Adrenal gland (tissue), 12 donors: ENCODE measurements around the gene ABHD14A. TPM values are rescaled to one million over a fixed set of nuclear protein-coding genes. Genes with fewer than 3 reads are reported as not detected.

Source experiments
- DNase-seq, 7 donors: peaks; one replicate each; pipeline ENCODE4 v3.0.0-alpha.2; 2019 to 2020
- H3K27ac ChIP-seq, 5 donors: fragments of 200-600 bp; sonication (generic) in 4 of 5; 1 replicate in 3 of 5; 2 replicates in 2 of 5; pipeline versions ENCODE4 v1.5.1 to v1.8.0; 2016 to 2020; ENCODE audit warnings: mild to moderate bottlenecking in 1 of 5
- H3K27me3 ChIP-seq: fragments of 200-600 bp; 2 replicates; pipeline ENCODE4 v1.8.0; 2021
- H3K36me3 ChIP-seq, 2 donors: fragments of 200-600 bp; replicated peaks in 1 of 2; 1 replicate in 1 of 2; 2 replicates in 1 of 2; pipeline versions ENCODE4 v1.5.1 to v1.8.0; 2018 to 2022
- H3K4me1 ChIP-seq, 2 donors: fragments of 200-600 bp; replicated peaks in 1 of 2; 1 replicate in 1 of 2; 2 replicates in 1 of 2; pipeline versions ENCODE4 v1.5.1 to v1.8.0; 2018 to 2021
- H3K4me3 ChIP-seq, 4 donors: fragments of 200-600 bp; sonication (generic) in 3 of 4; one replicate each; pipeline ENCODE4 v1.5.1; 2016 to 2018
- H3K9me3 ChIP-seq, 3 donors: fragments of 200-600 bp; sonication (generic) in 1 of 3; replicated peaks in 1 of 3; 1 replicate in 2 of 3; 2 replicates in 1 of 3; pipeline versions ENCODE4 v1.5.1 to v1.8.0; 2016 to 2021
- POLR2A ChIP-seq, 2 donors: fragments of 450-650 bp; IDR thresholded peaks; one replicate each; pipeline ENCODE4 v1.6.1; 2017; ENCODE audit warnings: antibody characterized with exemption in 2 of 2, mild to moderate bottlenecking in 2 of 2, moderate library complexity in 1 of 2
- WGBS, 4 donors: extraction: QIAGEN DNeasy Blood & Tissue Kit in 2 of 4; methylation state at CpG; one replicate each; pipeline versions ENCODE4 v1.1.5 to v1.1.7; 2013 to 2017; 5-methylcytosine and 5-hydroxymethylcytosine counted together
- intact Hi-C, 2 donors: fragments of 100-400 bp; cut with DNase I; formaldehyde crosslinking; loops; one replicate each; pipeline versions ENCODE4 v1.14.1 to v1.15.0; 2022 to 2023
- polyA plus RNA-seq, 3 donors: library from polyadenylated mRNA; stranded (reverse); fragments of 200-250 nt in 2 of 3; fragments of 350-450 nt in 1 of 3; fragmentation: Illumina TruSeq in 1 of 3; extraction: RNeasy Lipid Tissue Mini Kit (QIAGEN cat#74804) in 1 of 3; gene quantifications; one replicate each; pipeline ENCODE4 v1.2.3, GENCODE V29; 2013 to 2014
- total RNA-seq, 9 donors: library from RNA; depleted of rRNA in 4 of 9; stranded (reverse); fragments of >200 nt in 4 of 9; fragments of 120-200 nt in 1 of 9; fragmentation: NEBNext Ultra II Directional in 1 of 9; extraction: Animal tissue kit (Norgen Biotek cat#: 25700) in 1 of 9; gene quantifications; one replicate each; pipeline versions ENCODE4 v1.1.0 to v1.2.4, GENCODE V29; 2013 to 2023
- TF ChIP-seq, protein P1 (sequence below), 6 experiments: fragments of 450-650 bp in 4 of 6; fragments of 200-600 bp in 2 of 6; sonication (generic) in 1 of 6; IDR thresholded peaks; 1 replicate in 5 of 6; 2 replicates in 1 of 6; pipeline versions ENCODE4 v1.5.1 to v1.8.0; 2016 to 2021; ENCODE audit warnings: antibody characterized with exemption in 6 of 6, mild to moderate bottlenecking in 2 of 6, moderate library complexity in 1 of 6
- donor health status: healthy with polysubstance abuse.
- donor health status: Bipolar disorder and iron deficiency.
- donor health status: DM: yes; HTN: yes; CAD: no.
- donor health status: DM: no; HTN: no; CAD: no.
- donor health status: DM: no; HTN: no; CAD: no.
- donor health status: DM: yes; HTN: yes; CAD: no.

The ABHD14A gene
- total and polyA plus RNA-seq, 12 donors = 29.3 to 162 (median 77.1) TPM

DNA sequence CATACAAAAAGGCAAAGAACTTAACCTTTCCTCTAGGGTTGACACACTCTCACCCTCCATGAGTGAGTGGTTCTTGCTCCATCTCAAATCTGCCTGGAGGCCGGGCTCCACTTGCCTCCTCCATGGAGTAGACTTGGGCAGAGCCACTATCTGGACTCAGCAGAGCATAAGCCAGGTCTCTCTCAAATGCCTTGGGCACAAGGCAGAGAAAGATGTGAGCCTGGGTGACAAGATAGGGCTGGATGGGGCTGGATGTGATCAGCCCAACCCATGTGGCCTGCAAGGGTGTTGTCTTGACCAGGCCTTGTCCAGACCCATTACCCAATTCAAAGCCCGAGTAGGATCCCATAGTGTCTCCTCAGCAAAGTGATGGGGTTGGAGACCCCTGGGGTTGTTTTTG is 25.0 kb downstream of the ABHD14A start:
- intact Hi-C loops = loop anchor here (2.0 to 10.0 kb wide), 6 partner anchors 52 to 145 kb away; partner anchors contain the start of genes DUSP7 (in 1 of the 2), PARP3 (in 1 of the 2) and RRP9 (in 1 of the 2)
- no peak for TF ChIP-seq POLR2A (IDR thresholded peaks at IDR 0.05)
- TF ChIP-seq, protein P1, sequence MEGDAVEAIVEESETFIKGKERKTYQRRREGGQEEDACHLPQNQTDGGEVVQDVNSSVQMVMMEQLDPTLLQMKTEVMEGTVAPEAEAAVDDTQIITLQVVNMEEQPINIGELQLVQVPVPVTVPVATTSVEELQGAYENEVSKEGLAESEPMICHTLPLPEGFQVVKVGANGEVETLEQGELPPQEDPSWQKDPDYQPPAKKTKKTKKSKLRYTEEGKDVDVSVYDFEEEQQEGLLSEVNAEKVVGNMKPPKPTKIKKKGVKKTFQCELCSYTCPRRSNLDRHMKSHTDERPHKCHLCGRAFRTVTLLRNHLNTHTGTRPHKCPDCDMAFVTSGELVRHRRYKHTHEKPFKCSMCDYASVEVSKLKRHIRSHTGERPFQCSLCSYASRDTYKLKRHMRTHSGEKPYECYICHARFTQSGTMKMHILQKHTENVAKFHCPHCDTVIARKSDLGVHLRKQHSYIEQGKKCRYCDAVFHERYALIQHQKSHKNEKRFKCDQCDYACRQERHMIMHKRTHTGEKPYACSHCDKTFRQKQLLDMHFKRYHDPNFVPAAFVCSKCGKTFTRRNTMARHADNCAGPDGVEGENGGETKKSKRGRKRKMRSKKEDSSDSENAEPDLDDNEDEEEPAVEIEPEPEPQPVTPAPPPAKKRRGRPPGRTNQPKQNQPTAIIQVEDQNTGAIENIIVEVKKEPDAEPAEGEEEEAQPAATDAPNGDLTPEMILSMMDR (IDR thresholded peaks at IDR 0.05) = no peak
- H3K4me3 ChIP-seq = no peak overlapping the region
- H3K36me3 ChIP-seq = peaks cover 0 to under 1% of the 10 kb centered on the region in 2 donors
- 53 to 88% (median 65%) methylated on average over 2 of the region's 2 CpGs for WGBS, 4 donors
- H3K27me3 ChIP-seq = no peaks in the 10 kb centered on the region
- peaks cover 2 to 13% of the 10 kb centered on the region in 2 donors for H3K4me1 ChIP-seq
- DNase-seq = no peak
- no peak overlapping the region for H3K27ac ChIP-seq
- H3K9me3 ChIP-seq = no peaks in the 10 kb centered on the region

DNA sequence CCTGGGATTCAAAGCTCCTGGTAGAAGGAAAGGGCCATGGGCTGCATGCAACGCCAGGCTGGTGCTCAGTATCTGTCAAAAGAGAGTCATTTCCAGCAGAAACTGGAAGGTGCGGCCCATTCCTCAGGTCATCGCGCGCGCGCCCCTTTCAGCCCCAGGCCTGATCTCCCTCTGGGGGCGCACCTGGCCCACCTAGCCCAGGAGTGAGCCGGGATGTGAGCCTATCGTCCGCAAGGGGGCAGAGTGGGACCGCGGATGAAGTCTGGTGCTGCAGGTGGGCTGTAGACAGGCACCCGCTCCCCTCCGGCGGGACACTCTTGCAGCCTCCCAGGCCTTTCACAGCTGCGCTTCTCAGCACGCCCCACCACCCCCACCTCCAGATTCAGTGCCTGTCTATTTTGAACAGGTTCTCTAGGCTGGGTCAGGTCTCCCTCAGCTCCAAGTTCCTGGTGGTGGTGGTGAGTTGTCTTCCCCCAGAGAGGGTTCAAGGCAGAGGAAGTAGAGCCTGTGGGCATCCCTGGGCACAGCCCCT is 26.6 kb downstream of the ABHD14A start:
- peak; percentile 59 to 88 (median 74) for DNase-seq

DNA sequence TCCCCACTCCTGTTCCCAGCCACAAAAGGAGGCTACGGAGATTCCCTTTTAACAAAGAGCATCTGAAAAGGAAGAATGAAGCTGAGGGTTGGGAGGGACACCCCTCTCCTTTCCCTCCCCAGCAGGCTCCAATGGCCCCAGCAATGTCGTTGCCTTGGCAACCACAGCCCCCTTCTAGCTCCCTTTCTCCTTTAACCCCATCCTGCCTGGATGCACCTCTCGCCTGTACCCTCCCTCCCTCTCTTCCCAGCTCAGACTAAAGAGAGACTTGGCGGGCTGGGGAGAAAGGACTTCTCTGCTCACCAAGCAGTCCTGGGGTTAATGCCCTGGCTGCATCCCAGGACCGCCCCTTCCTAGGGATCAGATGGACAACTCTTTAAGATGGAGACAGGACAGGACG is 27.9 kb downstream of the ABHD14A start:
- no peak overlapping the region for H3K27ac ChIP-seq
- H3K36me3 ChIP-seq = no peaks in the 10 kb centered on the region
- 76 to 79% (median 77%) methylated on average over 6 of the region's 6 CpGs for WGBS, 4 donors
- no peaks in the 10 kb centered on the region for H3K9me3 ChIP-seq
- peaks cover 0 to 27% of the 10 kb centered on the region in 2 donors for H3K4me1 ChIP-seq
- intact Hi-C loops = loop anchor here (5.0 kb wide), 3 partner anchors 50 to 120 kb away; partner anchors contain the start of gene DUSP7 (in 1 of the 2)
- no peak for DNase-seq
- no peak for TF ChIP-seq POLR2A (IDR thresholded peaks at IDR 0.05)
- TF ChIP-seq, protein P1 (IDR thresholded peaks at IDR 0.05) = no peak
- no peaks in the 10 kb centered on the region for H3K27me3 ChIP-seq
- no peak overlapping the region for H3K4me3 ChIP-seq

More for the DNA sequence above, 26.6 kb downstream of the ABHD14A start:
- WGBS, 4 donors = 0 to 3% (median 1%) methylated on average over 1 to 18 of the region's 18 CpGs
- no peaks in the 10 kb centered on the region for H3K27me3 ChIP-seq
- no peak overlapping the region for H3K27ac ChIP-seq
- intact Hi-C loops = loop anchor here (2.0 to 5.0 kb wide), 4 partner anchors 51 to 143 kb away; partner anchors contain the start of gene DUSP7 (in 1 of the 2)
- no peaks in the 10 kb centered on the region for H3K9me3 ChIP-seq
- TF ChIP-seq POLR2A (IDR thresholded peaks at IDR 0.05) = no peak
- TF ChIP-seq, protein P1 (IDR thresholded peaks at IDR 0.05) = peak; percentile 90 to 98 (median 95)
- H3K36me3 ChIP-seq = no peaks in the 10 kb centered on the region
- H3K4me1 ChIP-seq = peaks cover 0 to 24% of the 10 kb centered on the region in 2 donors
- H3K4me3 ChIP-seq = no peak overlapping the region

DNA sequence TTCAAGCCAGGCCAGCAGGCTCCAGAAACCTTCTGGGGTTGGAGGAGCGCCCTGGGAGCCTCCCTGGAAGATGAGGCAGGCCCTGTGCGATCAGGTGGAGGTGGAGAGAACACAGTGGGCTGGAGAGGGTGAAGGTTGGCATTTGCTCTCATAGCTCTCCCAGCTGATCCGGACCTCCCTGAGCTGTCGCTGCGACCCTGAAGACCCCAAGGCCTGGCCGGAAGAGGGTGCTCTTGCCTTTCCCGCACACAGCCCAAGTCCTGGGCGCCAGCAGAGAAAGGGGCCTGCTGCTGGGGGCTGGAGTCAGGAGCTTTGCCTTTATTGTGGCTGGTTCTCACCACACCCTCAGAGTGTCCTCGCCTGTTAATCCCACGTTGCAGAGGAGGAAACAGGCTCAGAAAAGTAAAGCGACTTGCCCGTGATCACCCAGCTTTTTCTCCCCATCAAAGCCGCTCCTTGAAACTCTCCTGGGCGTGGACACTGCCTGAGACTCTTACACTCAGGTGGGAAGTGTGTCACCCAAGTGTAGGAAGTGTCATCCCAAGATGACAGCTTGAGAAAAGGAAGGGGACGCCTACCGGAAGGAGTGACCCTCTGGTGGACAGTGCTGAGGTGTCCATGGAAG is 29.4 kb downstream of the ABHD14A start:
- Histone ChIP-seq H3K27ac (peak overlapping the region in 2 of 5 donors; percentile 56 to 64), H3K36me3 (no peaks in the 10 kb centered on the region), H3K4me1 (peaks cover 0 to 27% of the 10 kb centered on the region in 2 donors), H3K27me3 (no peaks in the 10 kb centered on the region), H3K4me3 (no peak overlapping the region), H3K9me3 (no peaks in the 10 kb centered on the region)
- intact Hi-C loops = loop anchor here (5.0 kb wide), 3 partner anchors 48 to 118 kb away; partner anchors contain the start of gene DUSP7 (in 1 of the 2)
- TF ChIP-seq POLR2A (IDR thresholded peaks at IDR 0.05) = no peak
- TF ChIP-seq, protein P1 (IDR thresholded peaks at IDR 0.05) = peak in 4 of 6 experiments; percentile 34 to 63 (median 48)
- peak in 3 of 7 donors; percentile 33 to 75 (median 51) for DNase-seq
- 65 to 70% (median 66%) methylated on average over 11 to 16 of the region's 16 CpGs for WGBS, 4 donors
